Peyer's patch (tissue), 4 donors: Measurements from ENCODE around the gene SLC27A4. TPM values are rescaled to one million over a fixed set of nuclear protein-coding genes. Genes with fewer than 3 reads are reported as not detected.
"Not testable (repeated sequence)": the region's sequence is repeated elsewhere in the genome, so short reads cannot be mapped to it uniquely, and the experiment has no call there.

Experiments used
- DNase-seq, 3 donors: peaks; one replicate each; pipeline ENCODE4 v3.0.0-alpha.2; 2017 to 2019
- H3K27ac ChIP-seq, 4 donors: fragments of 200-600 bp; sonication (generic); one replicate each; pipeline ENCODE4 v1.5.1; 2016 to 2019
- H3K27me3 ChIP-seq, 2 donors: fragments of 200-600 bp; sonication (generic); one replicate each; pipeline ENCODE4 v1.5.1; 2019
- H3K36me3 ChIP-seq, 3 donors: fragments of 200-600 bp; sonication (generic); one replicate each; pipeline ENCODE4 v1.5.1; 2016 to 2019
- H3K4me1 ChIP-seq, 4 donors: fragments of 200-600 bp; sonication (generic); one replicate each; pipeline ENCODE4 v1.5.1; 2016 to 2019
- H3K4me3 ChIP-seq, 4 donors: fragments of 200-600 bp; sonication (generic); 1 replicate in 3 of 4; 2 replicates in 1 of 4; pipeline ENCODE4 v1.5.1; 2016 to 2019; ENCODE audit warnings: mild to moderate bottlenecking in 1 of 4
- H3K9me3 ChIP-seq, 4 donors: fragments of 200-600 bp; sonication (generic); one replicate each; pipeline ENCODE4 v1.5.1; 2016 to 2019; ENCODE audit warnings: mild to moderate bottlenecking in 1 of 4
- POLR2A ChIP-seq, 2 donors: fragments of 450-650 bp; IDR thresholded peaks; one replicate each; pipeline ENCODE4 v1.5.1; 2017; ENCODE audit warnings: antibody characterized with exemption in 2 of 2, mild to moderate bottlenecking in 2 of 2, moderate library complexity in 2 of 2
- total RNA-seq, 4 donors: library from RNA; depleted of rRNA; stranded (reverse); fragments of >200 nt; gene quantifications; one replicate each; pipeline ENCODE4 v1.1.0, GENCODE V29; 2016
- TF ChIP-seq, protein P1 (sequence below), 6 experiments: fragments of 450-650 bp in 4 of 6; fragments of 200-600 bp in 2 of 6; sonication (generic) in 1 of 6; IDR thresholded peaks; one replicate each; pipeline ENCODE4 v1.5.1; 2017 to 2019; ENCODE audit warnings: antibody characterized with exemption in 6 of 6, mild to moderate bottlenecking in 3 of 6, moderate library complexity in 1 of 6

SLC27A4 gene
- total RNA-seq, 4 donors from 2014 or later = 28.1 to 312 (median 149) TPM

GRCh38 chr9:128325629-128326028 lies 14.7 kb upstream of the SLC27A4 start:
- Histone ChIP-seq H3K9me3 (no peaks in the 10 kb centered on the region), H3K27ac (peak overlapping the region in 1 of 4 donors; percentile 3), H3K4me1 (peaks cover 6 to 25% (median 12%) of the 10 kb centered on the region in 4 donors), H3K27me3 (no peaks in the 10 kb centered on the region), H3K4me3 (no peak overlapping the region), H3K36me3 (peaks cover 0 to 42% (median 0%) of the 10 kb centered on the region in 3 donors)
- no peak for TF ChIP-seq POLR2A (IDR thresholded peaks at IDR 0.05)
- TF ChIP-seq, protein P1, sequence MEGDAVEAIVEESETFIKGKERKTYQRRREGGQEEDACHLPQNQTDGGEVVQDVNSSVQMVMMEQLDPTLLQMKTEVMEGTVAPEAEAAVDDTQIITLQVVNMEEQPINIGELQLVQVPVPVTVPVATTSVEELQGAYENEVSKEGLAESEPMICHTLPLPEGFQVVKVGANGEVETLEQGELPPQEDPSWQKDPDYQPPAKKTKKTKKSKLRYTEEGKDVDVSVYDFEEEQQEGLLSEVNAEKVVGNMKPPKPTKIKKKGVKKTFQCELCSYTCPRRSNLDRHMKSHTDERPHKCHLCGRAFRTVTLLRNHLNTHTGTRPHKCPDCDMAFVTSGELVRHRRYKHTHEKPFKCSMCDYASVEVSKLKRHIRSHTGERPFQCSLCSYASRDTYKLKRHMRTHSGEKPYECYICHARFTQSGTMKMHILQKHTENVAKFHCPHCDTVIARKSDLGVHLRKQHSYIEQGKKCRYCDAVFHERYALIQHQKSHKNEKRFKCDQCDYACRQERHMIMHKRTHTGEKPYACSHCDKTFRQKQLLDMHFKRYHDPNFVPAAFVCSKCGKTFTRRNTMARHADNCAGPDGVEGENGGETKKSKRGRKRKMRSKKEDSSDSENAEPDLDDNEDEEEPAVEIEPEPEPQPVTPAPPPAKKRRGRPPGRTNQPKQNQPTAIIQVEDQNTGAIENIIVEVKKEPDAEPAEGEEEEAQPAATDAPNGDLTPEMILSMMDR (IDR thresholded peaks at IDR 0.05) = no peak
- no peak for DNase-seq

- Histone ChIP-seq H3K36me3 (peaks cover 0 to 25% (median 0%) of the 10 kb centered on the region in 3 donors), H3K9me3 (no peaks in the 10 kb centered on the region), H3K4me3 (no peak overlapping the region), H3K27me3 (no peaks in the 10 kb centered on the region), H3K4me1 (peaks cover 0 to 3% (median 0%) of the 10 kb centered on the region in 4 donors), H3K27ac (no peak overlapping the region)
- no peak for DNase-seq
- TF ChIP-seq, protein P1 (IDR thresholded peaks at IDR 0.05) = no peak
- TF ChIP-seq POLR2A (IDR thresholded peaks at IDR 0.05) = no peak
Measured at GRCh38 chr9:128333451-128333869, 6.9 kb upstream of the SLC27A4 start.

DNA sequence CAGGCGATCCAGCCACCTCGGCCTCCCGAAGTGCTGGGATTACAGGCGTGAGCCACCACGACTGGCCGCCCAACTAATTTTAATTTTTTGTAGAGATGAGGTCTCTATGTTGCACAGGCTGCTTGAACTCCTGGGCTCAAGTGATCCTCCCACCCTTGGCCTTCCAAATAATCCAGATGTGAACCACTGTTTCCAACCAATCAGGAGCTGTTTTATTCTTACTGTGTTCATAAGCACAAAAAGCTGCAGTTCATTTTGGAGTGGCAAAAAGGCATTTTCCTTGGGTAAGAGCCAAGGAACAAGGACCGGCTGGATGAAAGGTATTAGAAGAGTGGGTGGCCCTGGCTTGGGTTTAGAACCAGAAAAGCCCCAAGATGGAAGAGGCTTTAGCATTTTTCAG lies 5.2 kb upstream of the SLC27A4 start:
- DNase-seq = no peak
- Histone ChIP-seq H3K27ac (no peak overlapping the region), H3K4me3 (no peak overlapping the region), H3K9me3 (no peaks in the 10 kb centered on the region), H3K4me1 (no peaks in the 10 kb centered on the region), H3K27me3 (no peaks in the 10 kb centered on the region), H3K36me3 (peaks cover 0 to 21% (median 0%) of the 10 kb centered on the region in 3 donors)
- TF ChIP-seq, protein P1 (IDR thresholded peaks at IDR 0.05) = no peak
- no peak for TF ChIP-seq POLR2A (IDR thresholded peaks at IDR 0.05)

DNA sequence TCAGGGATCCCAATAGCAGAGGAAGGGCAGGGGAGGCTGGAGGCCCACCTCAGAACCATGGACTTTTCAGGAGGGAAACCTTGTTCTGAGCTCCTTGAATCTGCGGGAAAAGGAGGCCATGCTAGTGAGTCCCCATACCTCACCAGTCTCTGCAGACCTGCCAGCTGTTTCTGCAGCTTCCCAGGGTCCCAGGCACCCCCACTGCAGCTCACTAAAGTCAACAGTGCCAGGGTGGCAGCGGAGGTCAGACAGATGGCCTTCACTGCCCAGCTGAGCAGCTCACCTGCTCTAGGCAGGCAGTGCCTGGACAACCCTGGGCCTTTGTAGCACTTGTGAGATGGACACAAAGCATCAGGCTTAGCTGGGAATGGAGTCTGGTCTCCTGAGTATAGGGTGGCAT lies 4.4 kb upstream of the SLC27A4 start:
- Histone ChIP-seq H3K36me3 (peaks cover 0 to 21% (median 0%) of the 10 kb centered on the region in 3 donors), H3K4me3 (no peak overlapping the region), H3K27ac (no peak overlapping the region), H3K4me1 (peaks cover 0 to 3% (median 1%) of the 10 kb centered on the region in 4 donors), H3K9me3 (no peaks in the 10 kb centered on the region), H3K27me3 (no peaks in the 10 kb centered on the region)
- DNase-seq = no peak
- no peak for TF ChIP-seq POLR2A (IDR thresholded peaks at IDR 0.05)
- TF ChIP-seq, protein P1 (IDR thresholded peaks at IDR 0.05) = no peak

DNA sequence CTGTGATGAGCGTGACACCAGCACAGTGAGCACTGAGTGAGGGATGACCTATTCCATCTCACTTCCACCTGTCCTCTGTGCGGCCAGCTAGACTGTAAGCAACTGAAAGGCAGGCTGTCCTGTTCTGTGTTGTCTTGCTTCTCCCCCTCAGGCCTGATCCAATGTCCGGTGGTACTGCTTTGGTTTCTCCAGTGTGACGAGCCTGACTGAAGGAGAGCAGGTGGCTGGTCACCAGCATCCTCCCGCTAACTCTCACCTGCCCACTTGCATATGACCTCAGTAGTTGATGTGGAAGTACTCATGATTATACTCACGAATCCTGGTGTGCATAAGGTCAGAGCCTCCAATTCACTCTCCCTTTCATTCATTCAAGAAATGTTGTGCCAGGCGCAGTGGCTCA lies 2.4 kb upstream of the SLC27A4 start:
- Histone ChIP-seq H3K9me3 (no peaks in the 10 kb centered on the region), H3K4me3 (no peak overlapping the region), H3K27me3 (no peaks in the 10 kb centered on the region), H3K27ac (no peak overlapping the region), H3K36me3 (peaks cover 0 to 21% (median 0%) of the 10 kb centered on the region in 3 donors), H3K4me1 (peaks cover 0 to 17% (median 5%) of the 10 kb centered on the region in 4 donors)
- no peak for DNase-seq
- no peak for TF ChIP-seq POLR2A (IDR thresholded peaks at IDR 0.05)
- TF ChIP-seq, protein P1 (IDR thresholded peaks at IDR 0.05) = no peak

DNA sequence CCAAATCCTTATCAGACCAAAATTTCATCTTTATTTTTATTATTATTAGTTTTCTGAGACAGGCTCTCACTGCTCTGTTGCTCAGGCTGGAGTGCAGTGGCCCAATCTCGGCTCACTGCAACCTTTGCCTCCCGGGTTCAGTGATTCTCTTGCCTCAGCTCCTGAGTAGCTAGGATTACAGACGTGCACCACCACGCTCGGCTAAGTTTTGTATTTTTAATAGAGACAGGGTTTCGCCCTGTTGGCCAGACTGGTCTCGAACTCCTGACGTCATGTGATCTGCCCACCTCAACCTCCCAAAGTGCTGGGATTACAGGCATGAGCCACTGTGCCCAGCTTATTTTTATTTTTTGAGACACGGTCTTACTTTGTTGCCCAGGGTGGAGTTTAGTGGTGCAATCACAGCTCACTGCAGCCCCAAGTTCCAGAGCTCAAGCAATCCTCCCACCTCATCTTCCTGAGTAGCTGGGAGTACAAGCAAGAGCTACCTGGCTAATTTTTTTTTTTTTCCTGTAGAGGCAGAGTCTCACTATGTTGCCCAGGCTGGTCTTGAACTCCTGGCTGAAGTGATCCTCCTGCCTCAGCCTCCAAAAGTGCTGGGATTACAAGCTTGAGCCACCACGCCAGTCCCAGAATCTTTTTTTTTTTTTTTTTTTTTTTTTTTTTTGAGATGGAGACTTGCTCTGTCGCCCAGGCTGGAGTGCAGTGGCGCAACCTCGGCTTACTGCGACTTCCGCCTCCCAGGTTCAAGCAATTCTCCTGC lies 1.3 kb upstream of the SLC27A4 start:
- H3K4me1 ChIP-seq = peaks cover 0 to 19% (median 5%) of the 10 kb centered on the region in 4 donors
- H3K4me3 ChIP-seq, H3K27me3 ChIP-seq, H3K9me3 ChIP-seq, DNase-seq: not testable (repeated sequence)
- peaks cover 0 to 21% (median 0%) of the 10 kb centered on the region in 3 donors for H3K36me3 ChIP-seq
- peak overlapping the region in 1 of 4 donors; percentile 98 for H3K27ac ChIP-seq
